Fibroblast of skin of right quadriceps (primary cell): ENCODE data around the gene RNFT1.
A peak's percentile ranks its signal among the peaks of the same experiment; 100 is the strongest.
"Not testable (repeated sequence)": the region's sequence is repeated elsewhere in the genome, so short reads cannot be mapped to it uniquely, and the experiment has no call there.

ENCODE experiments used
- DNase-seq: peaks from one replicate; pipeline ENCODE4 v3.0.0-alpha.2; 2013

Gene RNFT1

DNA sequence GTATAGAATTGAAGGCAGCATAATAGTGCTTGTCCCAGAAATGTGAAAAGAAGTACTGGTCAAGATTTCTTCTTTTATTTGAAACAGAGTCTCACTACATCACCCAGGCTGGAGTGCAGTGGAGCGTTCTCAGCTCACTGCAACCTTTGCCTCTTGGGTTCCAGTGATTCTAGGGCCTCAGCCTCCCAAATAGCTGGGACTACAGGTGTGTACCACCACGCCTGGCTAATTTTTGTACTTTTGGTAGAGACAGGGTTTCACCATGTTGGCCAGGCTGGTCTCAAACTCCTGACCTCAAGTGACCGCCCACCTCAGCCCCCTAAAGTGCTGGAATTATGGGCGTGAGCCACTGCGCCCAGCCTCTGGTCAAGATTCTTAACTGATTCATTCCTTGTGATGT lies 43.9 kb downstream of the RNFT1 start:
- DNase-seq, result not testable (repeated sequence)

DNA sequence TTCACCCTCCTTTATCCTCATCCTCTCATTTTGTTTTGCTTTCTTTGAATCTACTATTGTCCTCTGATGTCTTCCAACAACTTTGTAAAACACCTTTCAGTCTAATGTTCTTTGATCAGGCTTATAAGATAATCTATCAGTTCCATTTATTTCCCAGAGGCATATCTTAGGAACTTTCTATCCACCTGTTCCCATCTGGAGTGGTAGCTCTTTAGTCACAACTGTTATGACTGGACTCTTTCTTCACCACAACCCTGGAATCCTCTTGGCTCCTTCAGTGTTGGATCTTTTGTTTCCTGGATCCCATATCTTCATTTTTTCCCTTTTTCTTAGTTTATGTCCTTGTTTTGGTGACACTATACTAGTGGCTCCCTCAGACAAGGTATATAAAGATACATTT lies 48.1 kb downstream of the RNFT1 start:
- DNase-seq, result no peak

DNA sequence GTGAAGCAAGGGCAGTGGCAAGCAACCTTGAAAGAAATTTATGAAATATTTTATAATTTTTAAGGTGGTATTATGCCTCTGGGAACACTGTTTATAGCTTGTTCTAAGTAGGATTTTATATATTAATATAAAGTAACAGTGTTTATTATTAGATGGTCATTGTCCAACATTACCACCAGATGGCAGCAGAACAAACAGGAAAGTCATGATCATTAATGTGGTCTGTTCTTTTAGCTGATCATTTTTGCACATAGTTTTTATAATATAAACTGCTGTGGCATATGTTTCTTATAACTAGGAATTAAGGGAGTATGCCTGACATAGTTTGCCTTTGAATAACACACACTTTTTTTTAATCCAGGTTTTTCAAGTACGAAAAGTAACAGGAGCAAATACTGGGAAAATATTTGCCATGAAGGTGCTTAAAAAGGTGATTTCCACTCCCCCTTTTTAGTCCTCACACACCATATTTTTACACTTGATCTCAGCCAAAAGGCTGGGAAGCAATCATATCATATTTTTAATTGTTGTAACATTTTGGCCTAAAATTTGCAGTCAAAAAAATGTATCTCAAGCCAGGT lies 50.2 kb downstream of the RNFT1 start:
- peak; percentile 48 for DNase-seq

DNA sequence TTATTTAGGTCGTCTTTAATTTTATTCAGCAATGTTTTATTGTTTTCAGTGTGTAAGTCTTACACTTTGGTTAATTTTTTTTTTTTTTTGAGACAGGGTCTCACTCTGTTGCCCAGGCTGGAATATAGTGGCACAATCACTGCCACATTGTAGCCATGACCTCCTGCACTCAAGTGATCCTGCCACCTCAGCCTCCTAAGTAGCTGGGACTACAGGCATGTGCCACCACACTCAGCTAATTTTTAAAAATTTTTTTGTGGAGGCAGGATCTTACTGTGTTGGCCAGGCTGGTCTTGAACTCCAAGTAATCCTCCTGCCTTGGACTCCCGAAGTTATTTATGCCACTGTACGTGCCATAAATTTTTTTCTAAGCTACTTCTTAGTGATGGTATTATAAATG lies 57.1 kb downstream of the RNFT1 start:
- no peak for DNase-seq

DNA sequence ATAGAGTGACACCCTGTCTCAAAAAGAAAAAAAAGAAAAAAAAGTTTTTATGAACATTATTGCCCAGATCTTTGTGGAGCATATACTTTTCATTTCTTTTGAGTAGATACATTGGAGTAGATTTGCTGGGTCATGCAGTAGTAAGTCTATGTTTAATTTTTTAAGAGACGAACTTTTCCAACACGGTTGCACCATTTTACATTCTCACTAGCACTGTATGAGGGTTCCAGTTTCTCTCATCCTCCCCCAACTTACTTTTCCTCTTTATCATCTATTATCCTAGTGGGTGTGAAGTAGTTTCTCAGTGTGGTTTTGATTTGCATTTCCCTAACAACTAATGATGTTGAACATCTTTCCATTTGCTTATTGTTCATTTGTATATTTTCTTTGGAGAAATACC lies 61.1 kb downstream of the RNFT1 start:
- DNase-seq, result no peak
